HG03045 (cell line): ENCODE data around the gene C6orf132.
"Not testable (repeated sequence)": the region's sequence is repeated elsewhere in the genome, so short reads cannot be mapped to it uniquely, and the experiment has no call there.

Experiments used
- ATAC-seq: cut with Tn5 transposase; IDR thresholded peaks from one replicate; pipeline ENCODE4 v1.9.1; 2021; ENCODE audit warnings: mild to moderate bottlenecking, moderate library complexity; ENCODE audit not compliant: unreplicated experiment

Gene C6orf132, protein sequence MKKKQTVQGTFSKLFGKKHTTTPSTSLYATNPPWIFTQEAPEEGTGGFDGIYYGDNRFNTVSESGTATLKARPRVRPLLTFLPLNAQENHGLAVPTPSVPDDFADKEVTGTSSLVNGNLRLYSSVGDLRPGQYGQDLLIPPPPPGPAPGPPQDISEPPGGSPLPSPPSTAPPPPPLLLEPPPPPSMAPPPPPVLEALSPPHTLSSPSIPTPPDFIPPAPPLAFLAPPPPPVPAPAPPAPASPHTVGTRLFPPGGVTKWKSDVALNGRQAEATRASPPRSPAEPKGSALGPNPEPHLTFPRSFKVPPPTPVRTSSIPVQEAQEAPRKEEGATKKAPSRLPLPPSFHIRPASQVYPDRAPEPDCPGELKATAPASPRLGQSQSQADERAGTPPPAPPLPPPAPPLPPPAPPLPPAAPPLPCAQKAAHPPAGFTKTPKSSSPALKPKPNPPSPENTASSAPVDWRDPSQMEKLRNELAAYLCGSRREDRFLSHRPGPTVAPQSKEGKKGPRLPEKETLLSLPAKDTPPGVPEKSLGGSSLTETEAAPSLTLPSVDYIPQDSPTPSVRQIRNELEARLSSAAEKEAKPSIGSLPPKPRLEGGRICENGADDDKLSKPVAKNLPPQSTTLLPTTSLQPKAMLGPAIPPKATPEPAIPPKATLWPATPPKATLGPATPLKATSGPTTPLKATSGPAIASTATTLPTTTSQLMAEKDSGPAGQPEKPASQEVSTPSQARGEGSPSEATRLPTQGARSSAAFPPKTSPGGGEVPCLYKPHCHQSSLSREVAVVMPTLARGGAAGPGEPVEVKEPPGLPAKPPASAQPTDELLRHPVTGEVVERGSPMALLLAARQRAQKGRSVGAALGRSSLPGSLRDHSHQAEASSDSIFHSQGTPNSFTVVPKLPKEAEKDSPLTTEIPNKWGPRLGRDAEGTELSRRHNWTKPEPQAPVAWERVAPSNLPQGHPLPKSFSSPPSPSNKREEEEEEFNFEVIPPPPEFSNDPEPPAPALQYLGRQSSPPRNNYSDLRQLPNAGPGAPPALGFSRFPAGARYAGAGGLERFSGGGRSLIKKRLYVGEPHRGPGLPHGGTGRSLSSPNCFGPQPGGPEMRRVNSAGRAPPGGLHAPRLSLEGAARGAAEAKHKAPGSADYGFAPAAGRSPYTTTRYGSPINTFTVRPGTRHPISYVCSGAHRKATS

DNA sequence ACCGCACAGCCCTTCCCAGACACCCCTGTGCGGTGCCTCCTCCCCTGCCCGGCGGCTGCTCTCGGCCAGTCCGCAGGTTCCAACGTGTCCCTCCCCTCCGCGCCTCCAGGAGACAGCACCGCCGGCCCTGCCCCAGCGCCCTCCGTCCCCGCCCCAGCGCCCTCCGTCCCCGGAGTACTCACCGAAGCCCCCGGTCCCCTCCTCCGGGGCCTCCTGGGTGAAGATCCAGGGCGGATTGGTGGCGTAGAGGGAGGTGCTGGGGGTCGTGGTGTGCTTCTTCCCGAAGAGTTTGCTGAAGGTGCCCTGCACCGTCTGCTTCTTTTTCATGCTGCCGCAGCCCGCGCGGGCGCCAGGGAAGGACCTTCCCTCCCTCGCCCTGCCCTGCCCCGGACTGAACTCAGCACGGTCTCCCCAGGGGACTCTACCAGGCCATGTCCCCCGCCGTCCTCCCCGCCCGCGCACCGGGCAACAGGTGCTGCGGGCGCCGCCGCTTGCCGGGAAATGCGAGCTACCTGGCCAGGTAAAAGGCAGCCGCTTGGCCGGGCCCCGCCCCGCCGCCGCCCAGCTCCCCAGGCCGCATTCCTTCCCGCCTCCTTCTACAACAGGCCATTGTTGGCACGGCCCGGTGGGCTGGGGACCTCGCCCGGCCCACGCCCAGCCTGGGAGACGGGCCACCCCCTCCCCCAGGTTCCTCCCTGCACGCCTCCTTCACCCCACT, at the start of gene C6orf132:
C6orf132 (minus strand) TSS at position 503 of the 718 bp plus-strand sequence; CDS start at position 327, 176 bp downstream.
- ATAC-seq: no peak

DNA sequence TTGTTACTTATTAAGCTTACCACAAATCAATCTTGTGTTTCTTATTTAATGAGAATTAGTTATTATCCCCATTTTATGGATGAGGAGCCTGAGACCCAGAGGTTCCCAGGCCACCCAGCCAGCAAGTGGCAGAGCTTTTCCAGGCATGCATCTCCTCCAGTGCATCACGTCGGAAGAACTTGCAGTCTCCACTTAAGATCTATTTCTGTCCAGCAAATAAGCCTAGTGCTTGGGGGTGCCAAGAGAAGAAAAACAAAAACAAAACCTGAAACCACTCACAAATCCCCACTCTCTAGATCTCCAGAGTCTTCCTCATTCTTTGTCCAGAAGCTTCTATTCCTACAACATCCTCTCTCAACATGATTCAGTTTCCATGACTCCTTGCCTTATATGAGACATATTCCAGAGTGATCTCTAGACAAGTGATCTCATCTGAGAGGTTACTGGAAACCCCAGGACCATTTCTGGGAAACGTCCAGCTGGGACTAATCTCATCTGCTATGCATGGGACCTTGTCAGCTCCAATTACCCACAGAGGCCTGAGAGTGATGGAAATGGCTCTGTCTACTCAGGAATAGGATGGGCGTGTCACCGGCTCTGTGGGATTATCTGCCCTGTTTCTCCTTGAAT, 48.2 kb upstream of the C6orf132 start:
- ATAC-seq: no peak

DNA sequence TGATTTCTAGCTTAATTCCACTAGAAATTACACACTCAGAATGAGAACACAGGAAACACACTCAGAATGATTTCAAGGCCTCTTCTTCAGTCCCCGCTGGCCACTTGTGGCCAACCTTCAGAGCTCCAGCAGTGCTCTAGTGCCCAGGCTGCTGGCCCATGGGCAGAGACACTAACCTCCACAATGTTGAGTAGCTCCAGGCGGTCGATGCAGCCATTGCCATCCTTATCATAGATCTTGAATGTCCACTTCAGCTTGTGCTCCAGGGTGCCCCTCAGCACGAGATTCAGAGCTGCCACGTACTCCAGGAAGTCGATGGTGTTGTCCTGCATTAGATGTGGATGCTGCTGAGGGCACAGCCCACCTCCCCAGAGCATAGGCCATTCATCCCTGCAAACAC, 46.0 kb upstream of the C6orf132 start:
- ATAC-seq: no peak

DNA sequence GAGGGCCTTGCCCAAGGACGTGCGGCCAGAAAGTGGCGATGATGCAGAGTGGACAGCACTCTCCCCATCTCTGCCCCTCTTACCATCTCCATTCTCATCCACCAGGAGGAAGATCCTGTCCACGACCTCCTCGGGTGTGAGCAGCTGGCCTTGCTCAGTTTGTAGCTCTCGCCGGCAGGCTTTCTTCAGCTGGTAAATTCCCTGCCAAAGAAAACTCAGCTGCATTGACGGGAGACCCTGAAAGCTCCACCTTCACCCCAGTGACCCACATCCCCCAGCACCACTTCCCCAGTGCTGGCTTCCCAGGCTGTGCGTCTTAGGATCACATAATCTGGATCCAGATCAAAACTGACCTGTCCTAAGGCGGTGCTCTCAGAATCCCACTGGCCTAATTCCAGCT, 43.2 kb upstream of the C6orf132 start:
- no peak for ATAC-seq

DNA sequence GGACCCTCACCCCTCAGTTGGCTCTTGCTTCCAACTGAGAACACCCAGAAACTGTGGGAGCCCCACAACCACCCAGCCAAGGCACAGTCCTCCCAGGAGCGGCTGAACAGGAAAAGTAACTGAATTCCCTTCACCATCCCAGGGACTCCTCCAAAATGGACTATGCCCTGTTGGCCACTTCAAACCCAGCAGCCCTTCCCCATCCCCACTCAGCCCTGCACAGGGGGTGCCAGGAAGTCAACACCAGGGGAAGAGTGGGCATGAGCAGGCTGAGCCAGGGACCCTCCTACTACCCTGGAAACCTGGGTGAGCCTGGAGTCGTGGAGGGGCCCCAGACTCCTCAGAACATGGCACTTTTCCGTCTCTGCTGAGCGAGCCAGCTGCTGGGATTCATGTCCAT, 42.1 kb upstream of the C6orf132 start:
- no peak for ATAC-seq

DNA sequence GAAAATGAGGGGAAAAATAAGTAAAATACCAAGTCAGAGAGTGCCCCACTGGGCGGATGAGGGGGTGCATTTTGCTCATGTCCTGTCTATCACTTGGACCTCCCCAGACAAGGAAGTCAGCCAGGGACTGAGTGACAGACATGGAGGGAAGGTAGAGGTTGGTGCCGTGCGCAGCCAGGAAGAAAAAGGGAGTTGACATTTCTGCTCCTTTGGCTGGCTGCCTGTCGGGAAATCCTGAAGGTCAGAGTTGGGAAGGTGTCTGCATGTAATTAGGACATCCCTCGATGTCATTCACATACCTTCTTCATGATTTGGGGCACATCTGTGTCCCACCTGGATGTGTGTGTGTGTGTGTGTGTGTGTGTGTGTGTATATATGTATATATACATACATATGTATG, 39.7 kb upstream of the C6orf132 start:
- ATAC-seq: no peak

DNA sequence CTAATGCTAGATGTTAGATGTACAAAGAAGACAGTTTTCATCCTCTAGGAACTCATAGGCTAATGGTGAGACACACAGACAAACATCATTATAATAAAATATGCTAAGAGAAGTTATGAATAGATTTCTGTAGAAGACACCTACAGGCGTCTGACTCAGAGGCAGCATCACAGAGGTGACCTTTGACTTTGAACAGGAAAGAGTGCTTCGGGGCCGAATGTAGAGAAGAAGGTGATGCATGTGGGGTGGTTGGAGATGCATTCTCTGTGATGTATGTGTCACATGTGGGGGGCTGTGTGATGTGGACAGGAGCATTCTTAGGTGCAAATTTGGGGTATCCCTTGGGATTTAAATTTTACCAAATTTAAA, 37.5 kb upstream of the C6orf132 start:
- ATAC-seq: no peak

DNA sequence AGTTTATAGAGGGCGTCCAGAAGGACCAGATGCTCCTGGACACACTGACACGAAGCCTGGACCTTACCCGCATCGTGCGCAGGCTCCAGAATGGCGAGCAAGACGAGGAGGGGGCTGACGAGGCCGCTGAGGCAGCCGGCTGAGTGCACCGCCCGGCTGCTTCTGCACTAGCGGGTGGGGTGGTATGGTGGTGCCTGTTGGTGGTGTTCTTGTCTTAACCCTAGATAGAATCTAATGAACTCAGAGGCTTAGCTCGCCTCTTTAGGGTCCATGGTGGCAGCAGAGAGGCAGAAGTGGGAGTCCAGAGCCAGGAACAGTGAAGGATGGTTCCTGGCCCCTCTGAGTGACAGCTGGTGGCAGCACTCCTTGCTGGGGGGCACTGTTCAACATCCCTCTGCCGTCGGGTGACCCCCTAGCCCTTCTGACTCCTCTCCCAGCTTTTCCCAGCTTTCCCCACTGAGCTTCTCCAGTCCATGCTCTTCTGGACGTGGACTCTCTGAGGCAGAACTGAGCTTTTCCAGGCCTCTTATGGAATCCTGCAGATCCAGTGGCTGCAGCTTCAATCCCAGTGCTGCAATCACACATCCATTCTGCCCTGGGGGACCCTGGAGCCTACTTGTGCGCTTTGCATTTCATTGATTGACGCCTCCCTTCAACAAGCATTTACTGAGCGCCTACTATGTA, 37.0 kb upstream of the C6orf132 start:
- no peak for ATAC-seq

DNA sequence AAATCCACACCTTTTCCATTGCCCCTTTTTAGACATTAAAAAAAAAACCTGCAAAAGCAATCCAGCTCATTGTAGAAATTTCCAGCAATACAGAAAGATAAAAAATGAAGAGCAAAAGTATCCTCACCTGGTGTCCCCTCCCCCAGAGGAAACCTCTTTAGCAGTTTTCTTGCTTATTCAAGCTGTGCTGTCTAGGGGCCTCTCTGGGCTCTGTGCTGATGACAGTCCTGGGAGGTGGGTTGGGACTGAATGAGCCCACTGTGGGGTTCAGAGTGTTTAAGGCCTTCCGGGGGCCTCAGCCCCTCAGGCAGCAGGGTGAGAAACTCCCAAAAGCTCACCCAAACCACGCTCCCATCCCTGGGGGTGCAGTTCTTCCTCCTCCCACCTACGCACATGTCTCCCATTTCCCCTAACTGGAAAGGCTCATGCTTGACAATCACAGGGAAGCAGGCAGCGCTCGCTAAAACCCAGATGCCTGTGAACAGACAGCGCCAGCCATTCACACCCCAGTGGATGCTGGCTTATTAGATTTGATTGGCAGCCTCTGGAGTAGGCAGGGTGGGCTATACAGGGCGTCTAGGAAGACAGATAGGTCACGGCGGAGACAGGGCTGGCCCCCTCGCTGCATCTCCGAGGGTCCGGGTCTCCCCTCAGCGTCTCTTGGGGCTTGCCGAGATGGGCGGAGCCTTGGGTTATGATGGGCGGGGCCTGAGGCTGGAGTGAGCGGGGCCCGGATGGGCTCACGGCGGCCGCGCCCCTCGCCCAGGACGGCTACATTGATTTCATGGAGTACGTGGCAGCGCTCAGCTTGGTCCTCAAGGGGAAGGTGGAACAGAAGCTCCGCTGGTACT, 35.3 kb upstream of the C6orf132 start:
- no peak for ATAC-seq

DNA sequence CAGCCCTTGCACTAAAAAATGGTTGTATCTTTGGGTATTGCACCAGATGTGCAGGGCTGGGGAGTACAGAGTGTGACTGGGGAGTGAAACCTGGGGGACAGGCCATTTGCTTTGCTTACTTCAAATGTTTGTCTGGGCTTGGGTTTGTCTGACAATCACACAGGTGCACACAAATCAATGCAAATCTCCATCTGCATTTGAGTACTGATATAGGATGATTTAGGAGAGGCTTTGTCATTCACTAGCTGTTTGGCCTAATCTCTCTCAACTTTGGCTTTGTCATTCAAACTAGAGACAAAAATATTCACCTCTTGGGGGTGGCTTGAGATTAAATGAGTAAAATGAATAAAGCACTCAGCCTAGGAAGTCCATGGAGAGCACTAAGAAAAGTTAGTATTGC, 34.6 kb upstream of the C6orf132 start:
- no peak for ATAC-seq

DNA sequence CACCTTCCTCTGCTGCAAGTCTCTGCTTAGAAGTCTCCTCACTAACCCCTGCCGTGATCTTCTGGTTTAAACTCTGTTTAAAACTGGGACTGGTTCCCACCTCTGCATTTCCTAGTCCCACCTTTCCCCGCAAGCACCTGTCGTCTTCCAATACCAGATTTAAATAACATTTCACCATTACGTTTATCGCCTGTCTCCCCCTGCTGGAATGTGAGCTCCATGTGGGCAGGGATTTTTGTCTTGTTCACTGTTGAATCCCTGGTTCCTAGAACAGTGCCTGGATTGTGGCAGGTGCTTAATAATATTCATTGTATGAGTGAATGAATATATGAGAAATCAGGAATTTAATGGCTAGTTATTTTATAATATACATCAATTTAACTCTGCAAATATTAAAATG, 33.4 kb upstream of the C6orf132 start:
- ATAC-seq: no peak

DNA sequence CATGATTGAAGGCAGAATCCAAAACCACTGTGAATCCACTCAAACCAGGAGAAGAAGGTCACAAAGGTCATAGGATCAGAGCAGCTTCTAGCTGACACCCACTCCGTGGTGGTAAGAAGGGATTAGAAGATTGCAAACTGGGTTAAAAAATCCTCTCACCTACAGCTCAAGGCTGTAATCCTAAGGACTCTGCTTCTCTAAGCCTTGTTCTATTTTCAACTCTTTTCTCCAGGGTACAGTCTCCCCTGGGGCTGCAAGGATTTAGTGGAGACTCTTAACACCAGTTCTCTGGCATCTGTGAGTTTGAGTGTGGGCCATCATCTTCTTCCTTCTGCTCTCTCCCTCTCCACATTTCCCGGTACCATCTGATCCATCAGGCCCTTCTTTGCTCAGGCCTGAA, 30.7 kb upstream of the C6orf132 start, which contains the start of gene GUCA1A:
GUCA1A (plus strand) TSS at position 264 of the 400 bp plus-strand sequence. CDS start 250 bp downstream, outside the sequence.
- ATAC-seq: no peak

DNA sequence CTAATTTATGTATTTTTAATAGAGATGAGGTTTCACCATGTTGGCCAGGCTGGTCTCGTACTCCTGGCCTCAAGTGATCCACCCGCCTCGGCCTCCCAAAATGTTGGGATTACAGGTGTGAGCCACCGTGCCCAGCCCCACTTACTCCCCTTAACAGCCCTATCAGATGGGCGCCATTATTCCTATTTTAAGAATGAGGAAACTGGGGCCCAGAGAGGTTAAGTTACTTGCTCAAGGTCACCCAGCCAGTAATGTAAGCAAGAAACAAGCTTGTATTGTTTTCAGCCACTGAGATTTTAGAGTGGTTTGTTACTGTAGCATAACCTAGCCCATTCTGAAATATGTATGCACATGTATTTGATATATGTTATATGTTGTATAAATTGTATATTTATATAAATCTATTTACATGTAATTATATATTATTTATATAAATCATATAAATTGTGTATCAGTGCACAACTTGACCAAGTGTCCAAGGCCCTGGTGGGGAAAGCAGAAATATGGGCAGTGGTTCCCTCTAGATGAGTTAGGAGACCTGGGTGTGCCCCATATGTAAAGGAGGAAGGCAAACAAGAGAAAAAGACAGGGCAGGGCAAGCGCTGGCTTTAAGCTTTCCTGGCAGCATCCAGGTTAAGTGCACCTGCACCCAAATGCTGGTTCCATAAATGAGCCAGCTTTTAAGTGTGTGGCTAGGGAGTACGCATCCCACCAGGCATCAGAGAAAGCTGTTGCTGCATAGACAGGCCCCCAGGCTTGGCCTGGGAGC, 29.6 kb upstream of the C6orf132 start:
- ATAC-seq: no peak

DNA sequence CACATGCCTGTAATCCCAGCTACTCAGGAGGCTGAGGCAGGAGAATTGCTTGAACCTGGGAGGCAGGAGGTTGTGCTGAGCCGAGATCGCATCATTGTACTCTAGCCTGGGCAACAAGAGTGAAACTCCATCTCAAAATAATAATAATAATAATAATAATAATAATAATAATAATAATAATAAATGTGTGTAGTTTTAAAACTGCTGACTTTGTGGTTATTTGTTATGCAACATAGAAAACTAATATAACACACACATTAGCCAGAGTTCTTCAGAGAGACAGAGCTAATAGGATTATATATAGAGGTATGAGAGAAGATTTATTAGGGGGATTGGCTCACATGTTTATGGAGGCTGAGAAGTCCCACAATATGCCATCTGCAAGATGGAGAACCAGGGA, 27.4 kb upstream of the C6orf132 start:
- ATAC-seq: not testable (repeated sequence)

DNA sequence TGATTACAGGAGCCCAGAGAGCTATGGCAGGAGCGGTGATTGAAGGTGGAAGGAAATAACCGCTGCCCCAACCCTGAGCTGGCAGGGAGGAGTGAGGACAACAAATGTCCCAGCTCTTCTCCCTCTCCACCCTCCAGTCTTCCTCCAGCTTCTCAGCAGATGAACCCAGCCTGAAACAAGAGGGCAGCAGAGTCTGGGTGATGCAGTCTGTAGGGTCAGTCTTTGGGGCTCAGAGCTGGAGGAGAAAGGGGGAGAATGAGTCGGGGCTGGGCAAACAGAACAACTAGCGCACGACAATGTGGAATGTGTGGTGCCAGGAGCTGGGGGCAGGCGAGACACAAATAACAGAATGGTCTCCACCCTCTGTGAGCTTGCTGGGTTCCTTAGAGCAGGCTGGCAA, 26.2 kb upstream of the C6orf132 start:
- no peak for ATAC-seq

DNA sequence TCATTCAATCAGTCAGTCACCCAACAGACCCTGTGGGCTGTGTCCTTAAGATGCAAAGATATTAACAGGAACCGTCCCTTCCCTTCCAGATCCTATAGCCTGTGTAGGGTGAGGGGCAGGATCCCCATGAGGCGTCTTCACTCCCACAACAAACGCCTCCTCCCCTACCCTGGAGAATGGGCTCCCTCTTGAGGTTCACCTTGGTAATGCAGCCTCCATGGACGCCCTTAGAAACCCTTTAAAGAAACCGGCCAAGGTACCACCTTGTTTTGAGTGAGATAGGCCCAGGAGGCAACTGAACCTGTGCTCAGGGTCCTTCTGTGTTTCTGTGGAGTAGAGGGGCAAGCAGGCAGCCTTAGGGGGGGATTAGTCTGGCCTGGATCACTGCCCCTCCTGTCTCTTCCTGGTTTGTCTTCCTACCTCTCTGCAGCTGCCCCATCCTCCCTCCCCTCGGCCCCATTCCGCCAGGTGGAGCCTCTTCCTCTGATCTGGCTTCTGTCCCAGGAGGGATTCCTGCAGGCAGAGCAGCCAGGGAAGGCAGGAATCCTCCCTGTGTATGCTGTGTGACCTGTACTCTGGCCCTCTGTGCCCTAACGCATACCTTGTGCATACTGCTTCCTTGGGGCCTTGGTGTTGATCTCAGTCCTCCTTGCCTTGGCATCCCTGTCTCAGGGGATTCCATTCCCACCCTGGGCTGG, 24.2 kb upstream of the C6orf132 start:
- no peak for ATAC-seq

DNA sequence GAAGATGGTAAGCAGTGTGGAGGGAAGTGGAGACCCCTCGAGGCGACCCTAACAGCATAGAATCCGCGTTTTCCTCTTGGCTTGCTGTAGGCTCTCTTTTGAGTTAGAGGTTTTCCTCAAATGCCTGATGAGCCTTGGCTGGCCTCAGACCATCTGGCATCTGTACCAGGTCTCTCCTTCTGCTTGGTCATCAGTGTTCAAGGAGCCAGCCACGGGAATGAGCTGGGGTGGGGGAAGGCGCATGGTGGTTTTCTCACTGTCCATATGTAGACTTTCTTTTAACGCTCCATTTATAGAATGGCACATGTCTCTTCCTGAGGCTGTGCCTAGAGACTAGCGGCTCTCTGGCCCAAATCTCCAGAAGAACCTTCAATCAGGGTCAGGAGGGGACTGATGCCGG, 22.6 kb upstream of the C6orf132 start:
- ATAC-seq: no peak
